Neuronal stem cell (in vitro differentiated cells): ENCODE results near the gene THBD.

Source experiments
- DNase-seq: peaks from one replicate; pipeline ENCODE4 v3.0.0-alpha.2; 2013; ENCODE audit warnings: low spot score
- H2AFZ ChIP-seq: one replicate; pipeline ENCODE4 v1.6.1; 2013; ENCODE audit warnings: mild to moderate bottlenecking, low read length, inconsistent platforms
- H2AK5ac ChIP-seq: 2 replicates; pipeline ENCODE4 v1.6.1; 2013; ENCODE audit warnings: low read depth, mild to moderate bottlenecking, inconsistent platforms, low read length, moderate library complexity, mixed read lengths
- H2BK120ac ChIP-seq: 2 replicates; pipeline ENCODE4 v1.6.1; 2013; ENCODE audit warnings: low read depth, mild to moderate bottlenecking, inconsistent platforms, low read length, moderate library complexity, mixed read lengths
- H2BK12ac ChIP-seq: one replicate; pipeline ENCODE4 v1.6.1; 2013; ENCODE audit warnings: low read length, inconsistent platforms
- H2BK15ac ChIP-seq: 2 replicates; pipeline ENCODE4 v1.6.1; 2013; ENCODE audit warnings: mild to moderate bottlenecking, low read length, inconsistent platforms, mixed read lengths
- H2BK5ac ChIP-seq: one replicate; pipeline ENCODE4 v1.6.1; 2013; ENCODE audit warnings: inconsistent platforms, mild to moderate bottlenecking, low read length, moderate library complexity
- H3K14ac ChIP-seq: one replicate; pipeline ENCODE4 v1.6.1; 2013; ENCODE audit warnings: low read length, inconsistent platforms
- H3K18ac ChIP-seq: 2 replicates; pipeline ENCODE4 v1.6.1; 2013; ENCODE audit warnings: low read length, inconsistent platforms
- H3K23ac ChIP-seq: 2 replicates; pipeline ENCODE4 v1.6.1; 2013; ENCODE audit warnings: low read depth, mild to moderate bottlenecking, mixed read lengths, low read length, inconsistent platforms; ENCODE audit not compliant: poor library complexity
- H3K27ac ChIP-seq: replicated peaks from 3 replicates; pipeline ENCODE4 v1.5.1; 2013; ENCODE audit warnings: low read length, inconsistent platforms
- H3K27me3 ChIP-seq, 3 experiments: 2 replicates each; pipeline ENCODE4 v1.6.1; 2013; ENCODE audit warnings: low read length in 3 of 3, mild to moderate bottlenecking in 2 of 3, inconsistent platforms in 1 of 3, low read depth in 1 of 3, mixed read lengths in 1 of 3, moderate library complexity in 1 of 3; ENCODE audit not compliant: control insufficient read depth in 3 of 3, insufficient read depth in 3 of 3
- H3K36me3 ChIP-seq, 2 donors: replicated peaks in 1 of 2; 2 replicates each; pipeline ENCODE4 v1.6.1; 2013; ENCODE audit warnings: low read length in 2 of 2; ENCODE audit not compliant: control insufficient read depth in 2 of 2, insufficient read depth in 2 of 2
- H3K4ac ChIP-seq: 2 replicates; pipeline ENCODE4 v1.6.1; 2013; ENCODE audit warnings: inconsistent platforms, mild to moderate bottlenecking, low read length, moderate library complexity
- H3K4me1 ChIP-seq, 2 donors: 1 replicate in 1 of 2; 2 replicates in 1 of 2; pipeline ENCODE4 v1.6.1; 2013; ENCODE audit warnings: low read length in 2 of 2, low read depth in 1 of 2; ENCODE audit not compliant: control insufficient read depth in 2 of 2, insufficient read depth in 1 of 2
- H3K4me2 ChIP-seq: one replicate; pipeline ENCODE4 v1.6.1; 2013; ENCODE audit warnings: mild to moderate bottlenecking, low read length, inconsistent platforms; ENCODE audit not compliant: insufficient read depth, poor library complexity, severe bottlenecking
- H3K4me3 ChIP-seq, 2 donors: 2 replicates each; pipeline ENCODE4 v1.5.1; 2013; ENCODE audit warnings: low read length in 2 of 2, mild to moderate bottlenecking in 2 of 2, inconsistent platforms in 1 of 2, moderate library complexity in 1 of 2
- H3K79me1 ChIP-seq: one replicate; pipeline ENCODE4 v1.6.1; 2013; ENCODE audit warnings: low read depth, mild to moderate bottlenecking, inconsistent platforms, low read length, moderate library complexity
- H3K9ac ChIP-seq: one replicate; pipeline ENCODE4 v1.6.1; 2013; ENCODE audit warnings: mild to moderate bottlenecking, low read depth, low read length, inconsistent platforms; ENCODE audit not compliant: poor library complexity
- H3K9me3 ChIP-seq, 2 donors: replicated peaks in 1 of 2; 2 replicates each; pipeline versions ENCODE3 to v1.6.1; 2013; ENCODE audit warnings: low read length in 2 of 2, mild to moderate bottlenecking in 2 of 2, inconsistent platforms in 1 of 2, low read depth in 1 of 2, mixed read lengths in 1 of 2, moderate library complexity in 1 of 2; ENCODE audit not compliant: control insufficient read depth in 2 of 2, insufficient read depth in 1 of 2
- H4K8ac ChIP-seq: one replicate; pipeline ENCODE4 v1.6.1; 2013; ENCODE audit warnings: low read depth, mild to moderate bottlenecking, inconsistent platforms, low read length, moderate library complexity
- H4K91ac ChIP-seq: one replicate; pipeline ENCODE4 v1.6.1; 2013; ENCODE audit warnings: low read length, low read depth, mild to moderate bottlenecking, inconsistent platforms; ENCODE audit not compliant: poor library complexity
- whole genome bisulfite sequencing, 2 donors: extraction: QIAGEN DNeasy Blood & Tissue Kit; methylation state at CpG; one replicate each; pipeline ENCODE4 v1.1.7; 2013; ENCODE audit warnings: missing lambda C conversion rate in 2 of 2, mixed read lengths in 1 of 2; ENCODE audit not compliant: insufficient read length in 2 of 2, insufficient replicate concordance in 1 of 2; ENCODE audit errors: extremely low coverage in 2 of 2; 5-methylcytosine and 5-hydroxymethylcytosine counted together

THBD gene

GRCh38 chr20:23019403-23019802, 30.1 kb downstream of the THBD start:
- H3K18ac ChIP-seq: peak overlapping the region; percentile 33
- H2BK12ac ChIP-seq: no peak overlapping the region
- no peaks in the 10 kb centered on the region for H3K27me3 ChIP-seq
- no peak overlapping the region for H2BK120ac ChIP-seq
- no peaks in the 10 kb centered on the region for H3K36me3 ChIP-seq
- H4K91ac ChIP-seq: no peak overlapping the region
- no peak overlapping the region for H3K27ac ChIP-seq
- peak overlapping the region in 1 of 2 donors; percentile 13 for H3K4me3 ChIP-seq
- H3K23ac ChIP-seq: no peak overlapping the region
- no peak overlapping the region for H3K9ac ChIP-seq
- no peak overlapping the region for H3K4ac ChIP-seq
- no peak for DNase-seq
- H3K79me1 ChIP-seq: no peaks in the 10 kb centered on the region
- H3K14ac ChIP-seq: no peak overlapping the region
- H2AFZ ChIP-seq: no peak overlapping the region
- no peak overlapping the region for H4K8ac ChIP-seq
- H3K4me2 ChIP-seq: no peak overlapping the region
- no CpG with 5 or more reads among the region's 7 CpGs for WGBS, 2 donors
- peaks cover 0 to 10% of the 10 kb centered on the region in 2 donors for H3K4me1 ChIP-seq
- H2AK5ac ChIP-seq: no peak overlapping the region
- no peak overlapping the region for H2BK5ac ChIP-seq
- H3K9me3 ChIP-seq: peaks cover 0 to 2% of the 10 kb centered on the region in 2 donors
- H2BK15ac ChIP-seq: no peak overlapping the region

GRCh38 chr20:23018941-23019340, 30.5 kb downstream of the THBD start:
- no peak overlapping the region for H3K4me3 ChIP-seq
- no peak overlapping the region for H2BK12ac ChIP-seq
- H2AFZ ChIP-seq: no peak overlapping the region
- H2BK15ac ChIP-seq: no peak overlapping the region
- H3K9me3 ChIP-seq: peaks cover 0 to 2% of the 10 kb centered on the region in 2 donors
- no peak overlapping the region for H3K14ac ChIP-seq
- H3K4me1 ChIP-seq: peaks cover 0 to 10% of the 10 kb centered on the region in 2 donors
- no peak overlapping the region for H2BK5ac ChIP-seq
- no peak overlapping the region for H4K91ac ChIP-seq
- H3K27ac ChIP-seq: no peak overlapping the region
- H3K36me3 ChIP-seq: no peaks in the 10 kb centered on the region
- H2BK120ac ChIP-seq: no peak overlapping the region
- no peak overlapping the region for H3K23ac ChIP-seq
- H3K18ac ChIP-seq: no peak overlapping the region
- no peak overlapping the region for H3K4me2 ChIP-seq
- H3K9ac ChIP-seq: no peak overlapping the region
- no peak overlapping the region for H3K4ac ChIP-seq
- no peaks in the 10 kb centered on the region for H3K27me3 ChIP-seq
- H2AK5ac ChIP-seq: no peak overlapping the region
- no peaks in the 10 kb centered on the region for H3K79me1 ChIP-seq
- no CpG with 5 or more reads among the region's 11 CpGs for WGBS, 2 donors
- no peak overlapping the region for H4K8ac ChIP-seq
- no peak for DNase-seq

DNA sequence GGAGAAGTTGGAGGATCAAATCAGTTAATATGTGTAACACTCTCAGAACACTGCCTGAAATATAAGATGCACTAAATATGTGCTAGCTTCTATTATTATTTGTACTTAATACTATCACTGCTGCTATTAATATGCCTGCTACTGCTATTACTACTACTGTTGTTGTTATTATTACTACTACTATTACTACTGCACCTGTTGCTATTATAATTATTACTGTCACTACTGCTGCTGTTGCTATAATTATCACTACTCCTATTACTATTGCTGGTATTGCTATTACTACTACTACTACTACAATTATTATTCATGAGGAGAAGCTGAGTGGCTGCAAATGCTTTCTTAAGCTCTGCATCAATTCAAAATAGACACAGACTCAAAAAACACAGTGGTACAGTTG, 31.0 kb downstream of the THBD start:
- H2BK12ac ChIP-seq: no peak overlapping the region
- no peak overlapping the region for H3K9ac ChIP-seq
- no peak overlapping the region for H2BK5ac ChIP-seq
- H2BK15ac ChIP-seq: no peak overlapping the region
- H3K27ac ChIP-seq: no peak overlapping the region
- no peaks in the 10 kb centered on the region for H3K79me1 ChIP-seq
- no peak overlapping the region for H3K4me3 ChIP-seq
- H3K4me2 ChIP-seq: no peak overlapping the region
- H2AK5ac ChIP-seq: no peak overlapping the region
- no peaks in the 10 kb centered on the region for H3K27me3 ChIP-seq
- no peak overlapping the region for H3K14ac ChIP-seq
- no peak overlapping the region for H2AFZ ChIP-seq
- no peak overlapping the region for H2BK120ac ChIP-seq
- no peak overlapping the region for H3K4ac ChIP-seq
- H3K23ac ChIP-seq: no peak overlapping the region
- H3K4me1 ChIP-seq: peaks cover 0 to 10% of the 10 kb centered on the region in 2 donors
- no peak overlapping the region for H3K18ac ChIP-seq
- DNase-seq: no peak
- H3K36me3 ChIP-seq: no peaks in the 10 kb centered on the region
- H3K9me3 ChIP-seq: peaks cover 0 to 2% of the 10 kb centered on the region in 2 donors
- H4K91ac ChIP-seq: no peak overlapping the region
- no peak overlapping the region for H4K8ac ChIP-seq

- Histone ChIP-seq H3K36me3 (no peaks in the 10 kb centered on the region), H3K27ac (no peak overlapping the region), H3K4me3 (no peak overlapping the region), H3K79me1 (no peaks in the 10 kb centered on the region), H3K4me2 (no peak overlapping the region), H2BK12ac (no peak overlapping the region), H2BK120ac (no peak overlapping the region), H3K18ac (no peak overlapping the region), H3K9ac (no peak overlapping the region), H2BK15ac (no peak overlapping the region), H3K9me3 (peaks cover 0 to 2% of the 10 kb centered on the region in 2 donors), H4K91ac (no peak overlapping the region), H3K14ac (no peak overlapping the region), H3K27me3 (no peaks in the 10 kb centered on the region), H2AK5ac (no peak overlapping the region), H3K23ac (no peak overlapping the region), H3K4ac (no peak overlapping the region), H2BK5ac (no peak overlapping the region), H4K8ac (no peak overlapping the region), H2AFZ (no peak overlapping the region), H3K4me1 (peaks cover 0 to 10% of the 10 kb centered on the region in 2 donors)
- WGBS, 2 donors: no CpG with 5 or more reads among the region's 2 CpGs
- DNase-seq: no peak
These were observed 32.0 kb downstream of the THBD start for GRCh38 chr20:23017516-23017915.
